HG02884 (cell line): ENCODE results near the gene ST3GAL2.
"Not testable (repeated sequence)": the region's sequence is repeated elsewhere in the genome, so short reads cannot be mapped to it uniquely, and the experiment has no call there.

Experiments used
- ATAC-seq: cut with Tn5 transposase; IDR thresholded peaks from one replicate; pipeline ENCODE4 v1.9.1; 2021; ENCODE audit warnings: mild to moderate bottlenecking, moderate library complexity; ENCODE audit not compliant: unreplicated experiment

ST3GAL2 gene

DNA sequence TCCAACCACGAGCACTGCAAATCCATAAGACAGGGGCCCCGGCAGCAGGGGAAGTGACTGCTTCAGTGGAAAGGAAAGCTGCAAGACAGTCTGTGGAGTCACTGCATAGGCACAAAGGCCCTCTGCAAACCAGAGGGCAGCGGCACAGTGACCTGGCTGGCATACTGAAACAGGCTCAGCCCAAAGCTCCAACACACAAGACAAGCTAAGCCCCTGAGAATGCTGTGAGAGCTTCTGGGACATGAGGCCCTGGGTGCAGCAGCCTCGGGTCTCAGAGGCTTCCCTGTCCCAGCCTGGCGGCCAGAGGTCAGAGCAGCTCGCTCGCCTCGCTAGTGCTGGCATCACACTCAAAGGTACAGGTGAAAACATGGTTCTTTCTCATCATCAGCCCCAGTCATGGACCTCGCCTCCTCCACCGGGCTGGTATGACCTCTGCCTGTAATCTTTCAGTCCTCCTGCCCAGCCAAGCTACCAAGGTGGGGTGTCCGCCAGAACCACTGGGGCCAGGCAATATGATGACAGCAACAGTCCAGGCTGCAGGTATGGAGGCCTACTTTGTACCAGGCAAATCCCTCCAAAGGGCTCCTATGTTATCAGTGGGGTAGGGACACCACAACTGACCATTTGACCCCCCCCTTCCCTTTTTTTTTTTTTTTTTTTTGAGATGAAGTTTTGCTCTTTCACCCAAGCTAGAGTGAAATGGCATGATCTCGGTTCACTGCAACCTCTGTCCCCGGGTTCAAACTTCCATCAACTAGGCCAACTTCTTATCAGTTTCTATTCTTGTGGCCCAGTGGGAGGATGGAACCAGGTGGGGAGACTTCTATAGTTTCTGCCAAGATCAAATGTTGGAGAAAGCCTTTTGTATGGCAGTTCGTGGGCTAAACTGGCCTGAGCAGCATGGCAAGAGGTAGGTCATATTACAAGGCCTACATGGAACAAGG lies 19.2 kb downstream of the ST3GAL2 start:
- no peak for ATAC-seq

DNA sequence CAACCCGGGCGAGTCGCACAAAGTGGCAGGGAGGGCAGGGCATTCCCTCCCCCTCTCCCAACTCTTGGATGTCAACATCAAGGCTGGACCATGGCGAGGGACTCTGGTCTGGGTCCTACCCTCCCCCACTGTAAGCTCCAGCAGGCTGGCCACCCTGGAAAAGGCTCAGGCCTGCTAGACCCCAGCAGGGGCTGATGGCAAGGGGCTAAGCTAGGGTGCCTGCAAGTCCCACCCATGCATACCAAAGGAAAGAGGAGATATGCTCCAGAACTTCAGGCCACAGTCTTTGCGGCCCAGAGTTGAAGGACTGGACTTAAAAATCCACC lies 19.9 kb downstream of the ST3GAL2 start:
- no peak for ATAC-seq

DNA sequence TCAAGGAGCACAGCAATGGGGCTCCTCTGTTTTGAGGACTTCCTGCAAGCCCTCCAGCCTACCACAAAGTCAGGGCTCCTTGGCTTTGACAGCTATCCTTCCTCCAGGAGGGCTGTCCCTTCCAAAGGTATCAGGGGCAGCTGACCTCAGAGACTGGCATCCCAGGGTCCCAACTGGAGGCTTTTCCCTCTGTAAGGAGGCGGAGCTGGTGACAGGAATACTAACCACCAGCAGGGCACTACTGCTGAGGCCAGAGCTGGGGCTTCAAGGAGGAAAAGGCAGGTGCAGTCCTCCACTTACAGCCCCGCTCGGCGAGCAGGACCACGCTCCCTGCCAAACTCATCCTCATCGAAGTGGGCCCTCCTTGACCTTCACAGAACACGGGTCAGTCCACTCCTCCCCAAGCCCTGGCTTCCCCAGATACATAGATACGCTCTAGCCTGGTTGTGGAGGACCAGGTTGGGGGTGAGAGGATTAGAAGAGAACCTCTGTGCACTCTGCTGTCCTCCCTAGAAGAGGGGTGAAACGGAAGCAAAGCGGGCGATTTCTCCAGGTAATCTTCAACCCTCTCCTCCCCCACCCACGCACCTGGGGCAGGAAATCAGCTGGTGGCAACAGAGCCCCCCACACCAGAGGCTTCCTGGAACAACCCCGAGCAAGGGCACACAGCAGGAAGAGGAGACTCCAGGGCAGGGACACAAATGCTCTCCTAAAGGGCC lies 20.5 kb downstream of the ST3GAL2 start:
- ATAC-seq, result no peak

DNA sequence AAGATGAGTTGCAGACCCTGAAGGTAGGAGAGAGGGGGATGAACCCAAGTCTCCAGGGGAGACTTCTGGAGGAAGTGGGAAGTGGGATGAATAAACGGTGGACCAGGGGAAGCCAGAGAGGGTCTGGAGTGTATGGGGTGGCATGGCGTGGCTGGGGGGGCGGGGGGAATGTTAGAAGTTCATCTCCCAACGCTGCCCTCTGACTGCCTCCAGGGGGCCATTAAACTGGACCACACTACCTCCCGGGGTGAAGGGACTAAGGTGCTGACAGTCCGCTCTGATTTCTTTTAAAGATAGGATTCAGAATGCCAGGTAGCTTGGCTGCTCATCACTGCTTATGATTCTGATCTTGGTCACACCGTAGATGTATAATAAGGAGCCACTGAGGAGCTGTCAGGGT lies 21.2 kb downstream of the ST3GAL2 start:
- no peak for ATAC-seq

DNA sequence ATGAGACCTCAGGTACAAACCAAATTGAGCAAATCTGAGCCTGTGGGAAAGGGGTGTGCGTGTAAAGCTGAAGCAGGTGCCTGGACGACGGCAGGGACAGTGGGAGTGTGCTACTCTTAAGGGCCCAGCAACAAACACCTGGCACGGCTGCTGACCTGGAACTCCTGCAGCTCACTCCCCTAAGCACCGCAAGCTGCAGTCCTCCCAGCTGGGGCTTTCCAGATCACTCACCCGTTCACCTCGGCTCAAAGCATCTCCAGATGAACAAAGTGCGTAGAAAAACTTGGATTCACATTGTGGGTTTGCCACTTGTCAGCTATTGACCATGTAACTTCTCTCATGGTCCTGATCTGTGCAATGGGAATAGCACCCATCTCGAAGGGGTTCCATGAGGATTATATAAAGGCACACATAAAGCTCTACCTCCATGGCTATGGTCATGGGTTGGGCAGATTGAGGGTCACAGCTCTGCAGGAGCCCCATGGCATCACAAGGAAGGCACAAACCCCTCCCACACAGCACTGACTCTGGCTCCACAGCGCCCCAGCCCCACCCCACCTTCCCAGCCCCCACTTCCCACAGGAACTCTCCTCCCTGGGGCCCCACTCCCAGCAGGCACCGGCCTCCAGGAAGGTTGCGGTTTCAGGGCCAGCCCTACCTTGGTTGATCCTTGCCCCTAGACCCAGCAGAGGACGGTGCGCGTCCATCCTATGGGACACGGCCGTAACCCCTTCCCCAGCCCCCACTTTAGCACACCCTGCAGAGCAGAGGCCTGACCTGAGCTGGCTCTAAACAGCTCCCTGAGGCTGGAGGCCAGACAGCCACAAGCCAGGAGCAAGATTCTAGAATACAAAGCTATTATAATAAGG lies 21.9 kb downstream of the ST3GAL2 start:
- ATAC-seq, result peak; percentile 85

DNA sequence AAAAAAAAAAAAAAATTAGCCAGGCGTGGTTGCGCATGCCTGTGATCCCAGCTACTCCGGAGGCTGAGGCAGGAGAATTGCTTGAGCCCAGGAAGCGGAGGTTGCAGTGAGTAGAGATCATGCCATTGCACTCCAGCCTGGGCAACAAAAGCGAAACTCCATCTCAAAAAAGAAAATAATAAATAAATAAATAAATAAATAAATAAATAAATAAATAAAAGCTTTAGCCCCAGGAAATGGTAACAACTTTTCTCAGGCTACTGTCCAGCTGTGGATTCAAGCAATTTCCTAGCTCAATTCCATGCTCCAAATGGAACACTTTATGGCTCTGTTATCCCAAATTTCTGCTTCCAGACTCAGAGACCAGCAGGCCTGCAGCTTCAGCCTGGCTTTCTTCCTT lies 25.3 kb downstream of the ST3GAL2 start:
- not testable (repeated sequence) for ATAC-seq

DNA sequence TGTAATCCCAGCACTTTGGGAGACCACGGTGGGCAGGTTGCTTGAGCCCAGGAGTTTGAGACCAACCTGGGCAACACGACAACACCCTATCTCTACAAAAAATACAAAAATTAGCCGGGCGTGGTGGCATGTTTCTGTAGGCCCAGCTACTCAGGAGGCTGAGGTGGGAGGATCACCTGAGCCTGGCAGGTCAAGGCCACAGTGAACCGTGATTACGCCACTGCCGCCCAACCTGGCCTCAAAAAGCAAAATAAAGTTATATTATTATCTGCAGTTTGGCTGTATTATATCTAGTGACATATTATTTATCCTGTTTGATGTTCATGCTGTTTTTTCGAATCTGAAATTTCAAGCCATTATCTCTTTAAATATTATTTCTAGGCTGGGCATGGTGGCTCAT lies 26.5 kb downstream of the ST3GAL2 start:
- no peak for ATAC-seq

DNA sequence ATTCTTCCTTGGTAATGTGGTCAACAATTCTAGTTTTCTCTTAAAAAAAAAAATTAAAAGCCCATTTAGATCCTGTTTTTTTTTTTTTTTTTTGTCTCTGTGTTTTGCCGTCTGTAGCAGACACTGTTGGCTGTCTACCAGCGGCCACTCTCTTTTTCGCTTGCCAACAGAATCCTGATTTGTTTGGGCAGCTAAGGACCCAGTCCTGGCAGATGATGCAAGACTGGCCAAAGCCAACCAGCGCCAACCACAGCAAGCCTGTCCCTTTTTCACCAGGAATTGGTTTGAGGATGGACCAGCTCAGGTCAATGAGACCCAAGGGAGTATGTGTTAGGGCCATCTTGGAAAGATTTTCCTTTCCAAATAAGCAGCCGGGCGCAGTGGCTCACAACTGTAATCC lies 28.2 kb downstream of the ST3GAL2 start:
- no peak for ATAC-seq

DNA sequence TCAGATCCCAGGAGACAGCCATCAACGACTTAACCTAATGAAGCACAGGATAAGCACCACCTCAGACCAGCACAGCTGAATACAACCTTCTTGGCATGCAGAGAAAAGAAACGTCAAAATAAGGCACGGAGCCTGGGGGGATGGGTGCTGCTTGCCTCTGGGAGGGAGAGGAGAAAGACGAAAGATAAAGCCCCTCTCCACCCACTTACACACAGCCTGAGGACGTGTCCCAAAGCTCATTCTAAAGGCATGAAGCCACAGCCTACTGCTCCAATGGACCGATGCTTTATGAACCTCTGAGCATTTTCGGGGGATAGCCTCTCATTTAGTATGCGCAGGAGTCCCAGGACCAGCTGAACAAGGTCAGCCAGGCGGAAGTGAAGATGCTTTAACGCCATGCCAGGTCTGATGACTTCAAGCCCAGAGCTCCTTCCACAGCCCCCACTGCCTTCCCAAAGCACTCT lies 31.1 kb downstream of the ST3GAL2 start:
- no peak for ATAC-seq

DNA sequence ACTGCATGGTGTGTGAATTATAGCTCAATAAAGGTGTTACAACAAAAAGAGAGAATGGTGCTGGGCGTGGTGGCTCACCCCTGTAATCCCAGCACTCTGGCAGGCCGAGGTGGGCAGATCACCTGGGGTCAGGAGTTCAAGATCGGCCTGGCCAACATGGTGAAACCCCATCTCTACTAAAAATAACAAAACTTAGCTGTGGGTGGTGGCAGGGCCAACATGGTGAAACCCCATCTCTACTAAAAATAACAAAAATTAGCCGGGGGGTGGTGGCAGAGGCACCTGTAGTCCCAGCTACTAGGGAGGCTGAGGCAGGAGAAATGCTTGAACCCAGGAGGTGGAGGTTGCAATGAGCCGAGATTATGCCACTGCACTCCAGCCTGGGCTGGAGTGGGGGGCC lies 32.8 kb downstream of the ST3GAL2 start:
- not testable (repeated sequence) for ATAC-seq

DNA sequence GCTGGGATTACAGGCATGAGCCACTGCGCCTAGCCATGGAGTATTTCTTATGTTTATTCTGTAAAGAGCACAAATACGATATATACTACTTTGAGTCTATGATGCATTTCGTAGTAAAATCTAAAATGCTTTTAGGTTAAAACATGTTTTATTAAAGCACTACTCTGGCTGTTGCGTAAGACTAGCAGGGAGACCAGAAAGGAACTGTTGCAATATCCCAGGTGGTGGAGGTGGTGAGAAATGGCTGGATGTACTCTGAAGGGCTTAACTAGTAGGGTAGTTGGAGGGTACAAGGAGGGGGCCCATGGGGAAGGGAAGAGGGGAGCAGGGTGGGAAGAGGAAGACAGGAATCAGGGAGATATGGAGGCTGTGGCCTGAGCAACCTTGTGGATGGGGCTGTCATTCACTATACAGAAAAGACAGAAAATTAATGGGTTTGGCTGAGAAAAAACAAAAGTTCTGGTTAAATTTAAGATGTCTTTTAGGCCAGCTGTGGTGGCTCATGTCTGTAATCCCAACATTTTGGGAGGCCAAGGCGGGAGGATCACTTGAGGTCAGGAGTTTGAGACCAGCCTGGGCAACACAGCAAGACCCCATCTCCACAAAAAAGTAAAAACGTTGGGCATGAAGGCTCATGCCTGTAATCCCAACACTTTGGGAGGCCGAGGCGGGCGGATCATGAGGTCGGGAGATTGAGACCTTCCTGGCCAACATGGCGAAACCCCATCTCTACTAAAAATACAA lies 35.8 kb downstream of the ST3GAL2 start:
- ATAC-seq, result no peak

DNA sequence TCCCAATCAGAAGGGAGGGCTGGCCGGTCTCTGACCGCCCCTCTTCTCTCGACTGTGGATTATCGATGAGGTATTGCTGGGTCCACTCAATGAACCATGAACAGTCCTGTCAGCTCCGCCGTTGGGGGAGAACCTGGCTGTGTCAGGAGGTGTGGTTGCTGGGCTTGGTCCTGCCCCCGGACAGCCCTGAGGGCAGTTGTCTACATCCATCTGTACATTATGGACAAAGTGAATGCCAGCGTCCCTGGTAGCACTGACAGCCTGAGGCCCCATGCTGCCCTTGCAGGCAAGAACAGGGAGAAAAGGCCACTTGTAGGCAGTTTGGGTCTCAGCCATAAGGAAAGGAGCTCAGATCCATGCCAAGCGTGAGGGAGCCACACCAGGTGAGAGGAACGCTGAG lies 38.9 kb downstream of the ST3GAL2 start:
- ATAC-seq, result no peak

DNA sequence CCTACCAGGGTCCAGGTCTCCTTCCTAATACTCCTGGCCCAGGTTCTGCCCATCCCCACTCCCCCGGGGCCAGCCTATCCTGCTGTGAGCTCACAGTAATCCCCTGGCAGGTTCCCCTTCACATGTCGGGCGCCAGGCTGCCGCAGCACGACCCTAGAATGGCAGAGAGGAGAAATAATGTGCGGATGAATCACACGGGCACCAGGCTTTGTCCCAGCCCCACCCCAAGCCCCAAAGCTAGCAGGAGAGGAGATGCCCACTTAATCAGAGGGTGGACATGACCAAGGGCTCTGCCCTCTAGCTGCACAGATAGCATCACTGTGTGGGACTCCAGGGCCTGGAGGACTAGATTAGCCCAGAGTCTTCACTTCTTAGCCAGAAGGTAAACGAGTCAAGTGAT lies 39.5 kb downstream of the ST3GAL2 start:
- ATAC-seq, result no peak

DNA sequence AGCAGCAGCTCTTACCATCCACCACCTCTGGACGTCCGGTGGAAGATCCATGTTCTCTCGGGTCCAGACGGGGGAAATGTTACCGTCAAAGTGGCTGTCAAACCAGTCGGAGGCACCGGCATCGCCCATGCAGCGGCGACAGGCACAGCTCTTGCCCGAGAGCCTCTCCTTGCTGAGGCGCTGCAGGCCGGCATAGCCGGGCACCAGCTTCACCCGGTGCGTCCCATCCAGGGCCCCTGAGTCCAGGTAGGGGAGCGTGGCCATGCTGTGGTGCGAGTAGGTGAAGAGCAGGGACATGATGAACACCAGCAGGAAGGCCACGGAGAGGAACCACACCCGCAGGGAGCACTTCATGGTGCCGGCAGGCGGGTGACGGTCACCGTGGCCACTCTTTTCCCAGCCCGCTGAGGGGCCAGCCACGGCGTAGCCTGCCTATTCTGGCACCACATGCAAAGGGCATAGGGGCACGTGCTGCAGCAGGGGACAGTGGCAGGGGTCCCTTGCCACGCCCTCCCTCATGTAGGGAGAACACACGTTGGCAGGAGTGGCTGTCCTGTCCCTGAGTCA lies 40.6 kb downstream of the ST3GAL2 start:
- no peak for ATAC-seq

DNA sequence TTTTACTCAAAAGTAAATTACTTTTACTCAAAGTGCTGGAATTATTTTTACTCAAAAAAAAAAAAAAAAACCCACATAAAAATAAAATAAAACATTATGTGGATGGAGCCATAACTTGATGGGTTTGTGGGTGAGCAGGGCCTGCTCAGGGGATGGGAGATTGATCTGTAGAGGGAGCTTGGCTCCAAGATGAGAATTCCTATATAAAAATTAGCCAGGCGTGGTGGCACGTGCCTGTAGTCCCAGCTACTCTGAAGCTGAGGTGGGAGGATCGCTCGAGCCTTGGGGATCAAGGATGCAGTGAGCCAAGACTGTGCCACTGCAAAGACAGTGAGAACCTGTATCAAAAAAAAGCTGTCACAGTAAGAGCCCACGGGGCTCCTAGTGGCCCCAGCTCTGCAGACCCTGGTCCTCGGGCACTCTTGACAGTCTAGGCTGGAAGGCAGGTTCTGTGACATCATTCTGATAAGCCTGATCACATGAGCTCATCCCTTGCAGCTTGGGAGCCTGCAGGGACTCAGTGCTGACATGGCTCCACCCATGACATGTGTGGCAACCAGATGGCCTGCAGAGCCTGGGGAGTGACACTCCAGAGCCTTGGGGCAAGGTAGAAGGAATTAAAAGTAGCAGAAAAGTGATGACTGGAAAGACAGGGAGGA lies 42.5 kb downstream of the ST3GAL2 start:
- no peak for ATAC-seq

DNA sequence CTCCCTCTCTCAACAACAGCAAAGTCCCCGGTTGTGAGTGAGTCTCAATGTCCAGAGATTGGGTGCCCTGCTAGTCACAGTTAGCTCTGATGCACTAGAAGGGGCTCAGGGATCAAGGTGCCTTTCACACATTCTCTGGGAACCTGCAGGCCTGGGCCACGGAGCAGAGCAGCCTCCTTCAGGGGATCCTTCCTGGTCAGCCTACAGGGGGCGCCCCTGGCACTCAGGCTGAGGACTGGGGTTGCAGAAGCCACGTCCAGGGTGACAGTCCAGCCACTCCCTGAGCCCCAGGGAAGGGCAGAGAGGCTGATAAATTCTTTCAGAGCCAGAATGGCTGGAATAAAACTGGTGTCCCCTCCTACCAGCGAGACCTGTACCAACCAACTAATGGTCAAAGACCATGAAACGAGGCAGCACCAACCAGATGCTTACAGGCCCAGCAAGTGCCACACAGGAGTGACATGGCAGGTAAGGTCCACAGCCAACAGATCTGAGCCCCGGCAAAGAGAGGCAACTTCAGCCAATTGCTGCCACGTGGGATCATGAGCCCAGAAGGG lies 43.5 kb downstream of the ST3GAL2 start:
- ATAC-seq, result no peak

DNA sequence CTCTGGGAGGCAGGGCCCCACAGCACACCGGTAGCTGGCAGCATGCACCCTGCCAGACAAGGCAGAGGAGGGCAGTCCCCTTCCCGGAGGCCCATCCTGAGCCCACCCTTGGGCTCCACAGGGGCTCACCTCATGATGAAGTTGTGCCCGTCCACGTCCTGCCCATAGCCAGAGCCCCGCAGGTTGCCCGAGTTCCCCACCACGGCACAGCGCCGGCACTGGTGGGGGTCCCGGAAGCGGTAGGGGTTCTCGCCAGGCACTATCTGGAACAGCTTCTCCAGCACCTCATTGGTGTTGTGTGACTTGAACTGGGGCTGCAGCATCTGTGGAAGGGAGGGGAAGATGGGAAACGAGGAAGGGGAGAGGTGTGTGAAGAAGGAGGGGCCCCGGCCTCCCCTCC lies 44.0 kb downstream of the ST3GAL2 start:
- no peak for ATAC-seq

DNA sequence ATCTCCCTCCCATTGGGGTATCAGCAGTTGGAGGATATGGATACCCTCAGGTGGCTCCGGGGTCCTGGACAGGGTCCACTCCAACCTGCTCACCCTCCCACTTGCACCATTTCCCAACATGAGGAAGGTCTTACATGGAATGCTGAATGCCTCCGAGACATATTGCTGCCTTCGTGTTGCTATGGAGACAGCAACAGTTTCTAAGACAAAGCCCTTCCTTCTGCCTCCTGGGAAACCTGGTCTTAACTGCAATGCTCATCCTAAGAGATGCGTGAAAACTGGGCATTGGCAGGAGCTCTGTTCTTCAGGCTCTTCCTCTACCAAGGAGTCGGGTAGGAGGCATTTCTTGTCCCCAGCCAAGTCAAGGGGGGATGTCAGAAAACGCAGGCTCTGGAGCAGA lies 45.2 kb downstream of the ST3GAL2 start:
- ATAC-seq, result no peak

DNA sequence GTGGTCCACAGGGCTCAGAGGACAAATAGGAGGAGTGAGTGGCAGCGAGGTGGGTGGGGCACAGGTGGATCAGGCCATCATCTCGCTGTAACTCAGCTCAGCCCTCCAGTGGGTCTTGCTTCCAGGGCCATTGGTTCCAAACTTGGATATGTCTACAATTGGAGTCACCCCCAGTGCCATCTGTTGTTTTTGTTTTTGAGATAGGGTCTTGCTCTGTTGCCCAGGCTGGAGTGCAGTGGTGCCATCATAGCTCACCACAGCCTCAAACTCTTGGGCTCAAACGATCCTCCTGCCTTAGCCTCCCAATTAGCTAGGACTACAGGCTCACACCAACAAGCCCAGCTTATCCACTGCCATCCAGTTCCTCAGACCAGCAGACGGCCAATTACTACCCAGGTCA lies 46.3 kb downstream of the ST3GAL2 start:
- no peak for ATAC-seq
